ENCODE measurements around the gene PLEKHA7. TPM values are rescaled to one million over a fixed set of nuclear protein-coding genes. Genes with fewer than 3 reads are reported as not detected.

Gene PLEKHA7
- total and polyA plus RNA-seq, 2 donors from 2014 or later: 24.4 to 65.7 TPM

- H3K27ac ChIP-seq (ENCODE audit: low read depth in 2 of 2, low read length in 2 of 2): no peak overlapping the region
- peaks cover 0 to 32% (median 2%) of the 10 kb centered on the region in 3 donors for H3K36me3 ChIP-seq (ENCODE audit: control insufficient read depth in 2 of 3, insufficient read depth in 3 of 3, low read length in 3 of 3)
- DNase-seq: no peak
- no peak for FAIRE-seq
- no peaks in the 10 kb centered on the region for H3K9me3 ChIP-seq (ENCODE audit: control insufficient read depth in 2 of 3, insufficient read depth in 1 of 3, low read length in 3 of 3)
- intact Hi-C loops (cut with DNase I): no loop called here
- no peaks in the 10 kb centered on the region for H3K27me3 ChIP-seq (ENCODE audit: control insufficient read depth, insufficient read depth, low read length)
- H3K4me3 ChIP-seq (ENCODE audit: low read length in 3 of 3): no peak overlapping the region
- TF ChIP-seq CTCF (IDR thresholded peaks at IDR 0.05; ENCODE audit: borderline replicate concordance, extremely low read depth, insufficient read depth): no peak
- no peak overlapping the region for H3K9ac ChIP-seq (ENCODE audit: low read length in 3 of 3)
- H3K4me1 ChIP-seq (ENCODE audit: control insufficient read depth in 2 of 3, insufficient read depth in 2 of 3, low read depth in 1 of 3, low read length in 3 of 3): peaks cover 0 to 12% (median 0%) of the 10 kb centered on the region in 3 donors
Measured at GRCh38 chr11:16807306-16807705, 206.9 kb downstream of the PLEKHA7 start.

GRCh38 chr11:16806791-16807190, 207.4 kb downstream of the PLEKHA7 start:
- H3K4me1 ChIP-seq (ENCODE audit: control insufficient read depth in 2 of 3, insufficient read depth in 2 of 3, low read depth in 1 of 3, low read length in 3 of 3): peaks cover 0 to 12% (median 0%) of the 10 kb centered on the region in 3 donors
- no peak overlapping the region for H3K4me3 ChIP-seq (ENCODE audit: low read length in 3 of 3)
- H3K9me3 ChIP-seq (ENCODE audit: control insufficient read depth in 2 of 3, insufficient read depth in 1 of 3, low read length in 3 of 3): no peaks in the 10 kb centered on the region
- FAIRE-seq (no peak), DNase-seq (peak in 2 of 5 donors; percentile 22 to 47)
- H3K27me3 ChIP-seq (ENCODE audit: control insufficient read depth, insufficient read depth, low read length): no peaks in the 10 kb centered on the region
- no peak for TF ChIP-seq CTCF (IDR thresholded peaks at IDR 0.05; ENCODE audit: borderline replicate concordance, extremely low read depth, insufficient read depth)
- no peak overlapping the region for H3K9ac ChIP-seq (ENCODE audit: low read length in 3 of 3)
- no peak overlapping the region for H3K27ac ChIP-seq (ENCODE audit: low read depth in 2 of 2, low read length in 2 of 2)
- H3K36me3 ChIP-seq (ENCODE audit: control insufficient read depth in 2 of 3, insufficient read depth in 3 of 3, low read length in 3 of 3): peaks cover 0 to 27% (median 2%) of the 10 kb centered on the region in 3 donors
- intact Hi-C loops (cut with DNase I): no loop called here

- Histone ChIP-seq H3K4me1 (ENCODE audit: control insufficient read depth in 2 of 3, insufficient read depth in 2 of 3, low read depth in 1 of 3, low read length in 3 of 3) (peaks cover 0 to 12% (median 0%) of the 10 kb centered on the region in 3 donors), H3K4me3 (ENCODE audit: low read length in 3 of 3) (no peak overlapping the region), H3K36me3 (ENCODE audit: control insufficient read depth in 2 of 3, insufficient read depth in 3 of 3, low read length in 3 of 3) (peaks cover 0 to 24% (median 2%) of the 10 kb centered on the region in 3 donors), H3K9me3 (ENCODE audit: control insufficient read depth in 2 of 3, insufficient read depth in 1 of 3, low read length in 3 of 3) (no peaks in the 10 kb centered on the region), H3K27me3 (ENCODE audit: control insufficient read depth, insufficient read depth, low read length) (no peaks in the 10 kb centered on the region), H3K9ac (ENCODE audit: low read length in 3 of 3) (no peak overlapping the region), H3K27ac (ENCODE audit: low read depth in 2 of 2, low read length in 2 of 2) (no peak overlapping the region)
- TF ChIP-seq CTCF (IDR thresholded peaks at IDR 0.05; ENCODE audit: borderline replicate concordance, extremely low read depth, insufficient read depth): no peak
- intact Hi-C loops (cut with DNase I): no loop called here
- FAIRE-seq (no peak), DNase-seq (peak in 3 of 5 donors; percentile 24 to 65 (median 55))
Measured at GRCh38 chr11:16805938-16806337, 208.3 kb downstream of the PLEKHA7 start.
